ENCODE measurements around the gene POU2AF1. TPM values are rescaled to one million over a fixed set of nuclear protein-coding genes. Genes with fewer than 3 reads are reported as not detected.

The POU2AF1 gene
- total RNA-seq, 1 donor from 2014 or later: 0.72 TPM

GRCh38 chr11:111386611-111387150 lies 7.6 kb upstream of the POU2AF1 start:
- no peak for DNase-seq

GRCh38 chr11:111384494-111384893 lies 5.4 kb upstream of the POU2AF1 start:
- no peak for DNase-seq

GRCh38 chr11:111382451-111382850 lies 3.4 kb upstream of the POU2AF1 start:
- no peak for DNase-seq

- DNase-seq: no peak
These were observed 594 bp upstream of the POU2AF1 start for GRCh38 chr11:111379602-111380136.

- DNase-seq: no peak
These were observed 752 bp downstream of the POU2AF1 start for GRCh38 chr11:111378185-111378860.

- DNase-seq: peak; percentile 39
These were observed 2.7 kb downstream of the POU2AF1 start for GRCh38 chr11:111376181-111376871.

- DNase-seq: no peak
These were observed 5.5 kb downstream of the POU2AF1 start for GRCh38 chr11:111373590-111373989.

GRCh38 chr11:111372538-111372937 lies 6.5 kb downstream of the POU2AF1 start:
- DNase-seq: no peak

GRCh38 chr11:111370902-111371578 lies 8.0 kb downstream of the POU2AF1 start:
- DNase-seq: no peak

- DNase-seq: no peak
These were observed 8.7 kb downstream of the POU2AF1 start for GRCh38 chr11:111370270-111370901.

GRCh38 chr11:111368285-111368560 lies 10.9 kb downstream of the POU2AF1 start:
- DNase-seq: no peak

GRCh38 chr11:111367411-111368284 lies 11.4 kb downstream of the POU2AF1 start:
- no peak for DNase-seq

- no peak for DNase-seq
These were observed 12.3 kb downstream of the POU2AF1 start for GRCh38 chr11:111366560-111367410.

GRCh38 chr11:111365722-111366559 lies 13.1 kb downstream of the POU2AF1 start:
- peak; percentile 88 for DNase-seq

GRCh38 chr11:111364503-111364902 lies 14.6 kb downstream of the POU2AF1 start:
- no peak for DNase-seq

- DNase-seq: no peak
These were observed 15.1 kb downstream of the POU2AF1 start for GRCh38 chr11:111363985-111364384.

GRCh38 chr11:111362887-111363411 lies 16.1 kb downstream of the POU2AF1 start:
- no peak for DNase-seq

- no peak for DNase-seq
These were observed 17.2 kb downstream of the POU2AF1 start for GRCh38 chr11:111361874-111362273.
